GM18520 (cell line): ENCODE data around the gene PACRG.
"Not testable (repeated sequence)": the region's sequence is repeated elsewhere in the genome, so short reads cannot be mapped to it uniquely, and the experiment has no call there.

Experiments used
- ATAC-seq: cut with Tn5 transposase; IDR thresholded peaks from one replicate; pipeline ENCODE4 v1.9.1; 2021; ENCODE audit not compliant: unreplicated experiment

The PACRG gene

DNA sequence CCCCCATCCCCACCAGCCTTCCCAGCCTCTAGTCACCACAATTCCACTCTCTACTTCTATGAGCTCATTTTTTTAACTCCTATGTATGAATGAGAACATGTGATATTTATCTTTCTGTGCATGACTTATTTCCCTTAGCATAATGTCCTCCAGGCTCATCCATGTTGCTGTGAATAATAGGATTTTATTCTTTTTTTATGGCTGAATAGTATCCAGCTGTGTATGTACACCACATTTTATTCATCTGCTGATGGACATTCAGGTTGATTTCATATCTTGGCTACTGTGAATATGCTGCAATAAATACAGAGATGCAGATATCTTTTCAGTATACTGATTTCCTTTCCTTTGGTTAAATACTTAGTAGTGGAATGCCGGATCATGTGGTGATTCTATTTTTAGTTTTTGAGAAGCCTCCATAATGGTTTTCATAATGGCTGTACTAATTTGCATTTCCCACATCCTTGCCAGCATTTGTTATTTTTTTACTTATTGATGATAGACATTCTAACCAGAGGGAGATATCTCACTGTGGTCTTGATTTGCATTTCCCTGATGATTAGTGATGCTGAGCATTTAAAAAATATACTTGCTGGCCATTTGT lies 194.9 kb downstream of the PACRG start:
- no peak for ATAC-seq

DNA sequence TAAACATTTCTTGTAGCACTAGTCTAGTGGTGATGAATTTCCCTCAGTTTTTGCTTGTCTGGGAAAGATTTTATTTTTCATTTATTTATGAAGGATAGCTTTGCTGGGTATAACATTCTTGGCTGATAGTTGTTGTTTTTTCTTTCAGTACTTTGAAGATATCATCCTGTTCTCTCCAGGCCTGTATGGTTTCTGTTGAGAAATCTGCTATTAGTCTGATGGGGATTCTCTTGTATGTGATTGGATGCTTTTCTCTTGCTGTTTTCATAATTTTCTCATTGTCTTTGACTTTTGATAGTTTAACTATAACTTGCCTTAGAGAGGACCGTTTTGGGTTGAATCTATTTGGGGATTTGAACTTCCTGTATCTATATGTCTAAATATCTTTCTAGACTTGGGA lies 207.1 kb downstream of the PACRG start:
- ATAC-seq = no peak

DNA sequence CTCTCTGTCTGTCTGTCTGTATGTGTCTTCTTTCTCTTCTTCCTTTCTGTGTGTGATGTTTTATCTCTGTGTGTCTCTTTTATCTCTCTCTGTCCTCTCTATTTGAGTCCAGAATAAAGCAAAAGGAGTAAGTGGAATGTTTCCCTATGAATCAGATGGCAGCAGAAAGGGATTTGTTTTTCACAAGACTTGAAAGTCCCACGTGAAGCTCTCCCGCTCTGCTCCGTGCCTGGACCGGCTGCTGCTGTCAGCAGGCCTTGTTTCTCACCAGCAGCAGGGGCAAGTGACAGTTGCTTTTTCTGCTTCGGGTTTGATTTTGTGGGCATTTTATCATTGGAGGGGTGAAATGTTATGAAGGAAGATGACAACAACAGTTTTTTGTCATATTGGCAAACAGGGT lies 212.7 kb downstream of the PACRG start:
- ATAC-seq = no peak

DNA sequence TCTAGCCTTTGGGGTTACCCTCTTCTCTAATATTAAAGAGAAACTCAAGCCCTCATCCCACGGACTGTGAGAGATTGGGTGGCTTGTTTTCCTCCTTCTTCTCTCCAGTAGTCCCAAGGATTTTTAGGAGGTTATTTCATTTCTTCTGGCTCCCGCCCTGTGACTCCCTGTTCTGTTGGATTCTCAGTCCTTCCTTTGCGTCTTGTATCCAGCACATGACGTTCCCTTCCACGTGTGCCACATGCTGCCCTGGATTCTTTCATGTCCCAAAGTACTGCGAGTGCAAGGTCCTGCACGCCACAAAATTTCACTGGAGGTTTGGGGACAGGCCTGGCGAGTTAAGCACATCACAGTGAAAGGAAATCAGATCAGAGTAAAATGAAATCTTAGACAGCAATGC lies 213.4 kb downstream of the PACRG start:
- ATAC-seq = no peak

DNA sequence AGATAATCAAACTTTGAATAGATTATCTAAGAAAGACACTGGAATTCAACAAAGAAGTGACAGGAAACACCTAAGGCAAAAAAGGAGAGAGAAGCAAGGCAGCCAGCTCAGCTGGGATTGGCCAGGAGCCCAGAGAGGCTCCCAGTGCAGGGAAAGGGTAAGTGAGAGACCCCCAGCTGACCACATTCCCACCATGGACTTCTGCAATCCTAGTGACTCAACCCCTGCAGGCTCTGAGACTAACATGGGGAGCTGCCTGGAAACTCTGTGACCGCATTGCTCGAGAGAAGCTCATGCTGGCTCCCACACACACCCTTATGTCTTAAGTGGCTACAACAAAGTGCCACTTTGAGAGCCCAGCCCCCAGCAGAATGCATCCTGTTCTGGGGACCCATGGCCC lies 215.1 kb downstream of the PACRG start:
- ATAC-seq = no peak

DNA sequence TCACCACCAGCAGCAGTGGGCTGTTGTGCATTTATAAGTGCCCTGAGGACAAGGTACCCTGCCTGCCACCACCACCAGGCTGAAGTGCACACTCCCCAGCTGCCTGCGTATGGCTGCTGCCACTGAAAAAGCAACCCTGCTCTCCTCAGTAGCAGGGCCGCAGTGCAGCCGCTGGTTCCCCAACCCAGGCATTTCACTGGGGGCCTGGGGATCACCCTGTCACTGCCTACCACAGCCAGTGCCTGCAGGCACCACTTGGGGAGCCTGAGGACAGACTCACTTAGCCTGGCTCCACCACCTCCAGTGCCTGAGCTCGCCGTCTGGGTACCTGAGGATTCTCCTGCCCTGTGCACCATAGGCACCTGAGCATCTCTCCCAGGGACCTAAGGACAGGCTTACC lies 215.6 kb downstream of the PACRG start:
- no peak for ATAC-seq

DNA sequence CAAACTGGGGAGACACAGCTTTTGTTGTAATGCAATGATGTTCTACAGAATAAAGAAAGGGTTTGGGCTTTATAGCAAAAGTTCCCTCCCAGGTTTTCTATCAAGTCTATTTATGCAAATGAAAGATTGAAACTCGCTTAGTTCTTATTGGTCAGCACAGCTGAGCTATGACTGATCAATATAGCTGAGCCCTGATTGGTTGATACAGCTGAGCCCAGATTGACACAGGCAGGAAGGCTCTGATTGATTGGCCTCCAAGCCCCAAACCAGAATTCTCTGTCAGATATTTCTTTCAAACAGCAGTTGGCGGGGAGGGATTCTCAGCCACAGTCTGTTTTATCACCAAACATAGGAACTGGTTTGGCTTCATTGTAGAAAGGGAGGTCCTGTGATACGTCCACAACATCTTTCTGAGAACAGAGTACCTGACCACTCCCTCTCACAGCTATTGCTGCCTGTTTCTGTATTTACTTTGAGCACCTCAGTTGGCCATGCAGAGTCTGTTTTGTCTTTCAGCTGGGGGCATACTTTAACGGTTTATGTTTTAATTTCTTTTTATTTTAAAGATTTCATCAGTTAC lies 223.5 kb downstream of the PACRG start:
- ATAC-seq = no peak

DNA sequence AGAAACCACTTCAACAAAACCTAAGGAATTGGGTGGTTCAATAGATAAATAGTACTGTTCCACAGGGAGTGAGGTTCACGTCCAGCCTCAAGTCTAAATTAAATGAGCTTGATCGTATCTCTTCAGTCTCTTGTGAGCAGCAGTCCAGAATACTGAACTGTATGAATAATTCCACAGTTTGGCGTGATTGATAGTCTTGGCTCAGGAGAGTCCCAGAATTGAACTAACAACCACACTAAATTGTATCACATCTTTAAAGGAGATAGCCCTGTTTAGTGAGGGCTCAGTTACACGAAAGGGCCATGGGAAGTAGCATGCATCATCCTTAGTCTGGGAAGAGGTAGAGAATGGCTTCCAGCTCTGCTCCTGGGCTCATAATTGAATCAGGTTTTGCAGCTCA lies 224.6 kb downstream of the PACRG start:
- no peak for ATAC-seq

DNA sequence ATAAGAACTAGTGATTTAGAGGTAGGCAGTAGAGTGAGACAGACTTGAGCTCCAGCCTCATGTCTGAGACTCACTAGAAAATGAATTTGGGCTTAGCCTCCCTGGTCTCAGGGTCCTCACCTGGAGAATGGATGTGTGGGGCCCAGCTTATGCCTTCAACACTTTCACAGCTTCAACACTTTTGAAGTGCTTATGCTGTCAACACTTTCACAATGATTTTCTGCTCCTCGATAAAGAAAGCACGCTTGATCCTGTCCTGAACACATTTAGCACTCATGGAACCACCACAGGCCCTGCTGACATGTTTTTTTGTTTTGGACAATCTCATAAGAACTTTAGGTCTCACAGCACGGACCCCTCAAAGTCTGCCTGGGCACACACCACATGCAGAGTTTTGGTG lies 229.3 kb downstream of the PACRG start:
- no peak for ATAC-seq

DNA sequence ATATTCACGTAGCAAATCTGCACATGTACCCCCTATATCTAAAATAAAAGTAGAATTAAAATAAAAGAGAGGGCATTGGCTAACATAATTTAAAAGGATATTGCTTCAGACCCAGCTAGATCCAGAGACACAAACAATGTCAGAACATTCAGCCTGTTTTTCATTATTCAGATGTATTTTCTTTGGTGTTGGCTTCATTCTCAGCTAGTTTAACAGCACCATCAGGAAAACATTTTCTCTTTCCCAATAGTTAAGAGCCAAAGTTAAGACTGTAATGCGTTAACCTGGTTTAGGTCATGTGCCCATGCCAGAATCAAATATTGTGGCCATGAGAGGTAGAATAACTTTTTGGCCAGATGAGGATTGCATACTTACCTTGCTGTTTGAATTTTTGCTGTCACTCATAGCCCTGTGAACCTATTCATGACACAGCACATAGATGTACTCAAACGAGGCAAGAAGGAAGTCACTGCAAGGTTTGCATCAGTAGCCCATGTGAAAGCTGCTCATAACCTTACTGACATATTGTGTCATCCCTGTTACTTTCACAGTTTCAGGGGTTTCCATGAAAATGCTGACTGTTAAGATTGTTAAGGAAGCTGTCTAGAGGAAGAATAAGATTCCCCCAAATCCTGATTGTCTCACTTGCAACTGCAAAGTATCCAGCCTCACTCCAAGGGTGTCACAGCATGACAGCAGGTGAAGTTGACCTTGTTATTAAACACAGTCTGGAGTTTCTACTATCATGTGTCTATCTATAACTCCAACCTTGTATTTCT lies 233.1 kb downstream of the PACRG start:
- no peak for ATAC-seq

DNA sequence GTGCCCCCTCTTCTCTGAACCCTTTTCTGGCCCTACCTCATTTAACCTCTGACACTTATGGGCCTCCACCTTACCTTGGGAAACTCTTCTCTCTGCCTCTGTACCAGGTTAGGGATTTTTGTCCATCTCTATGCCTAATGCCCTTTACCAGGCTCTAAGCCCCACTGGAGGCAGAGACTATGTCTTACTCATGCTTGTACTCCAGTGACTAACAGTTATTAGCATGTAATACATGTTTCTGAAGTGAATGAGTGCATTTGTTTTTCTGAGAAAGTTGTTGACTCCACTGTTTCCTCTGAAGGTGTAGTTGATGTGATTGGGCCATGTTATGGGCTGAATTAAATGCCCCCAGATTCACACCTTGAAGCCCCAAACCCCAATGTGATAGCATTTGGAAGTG lies 234.3 kb downstream of the PACRG start:
- no peak for ATAC-seq

DNA sequence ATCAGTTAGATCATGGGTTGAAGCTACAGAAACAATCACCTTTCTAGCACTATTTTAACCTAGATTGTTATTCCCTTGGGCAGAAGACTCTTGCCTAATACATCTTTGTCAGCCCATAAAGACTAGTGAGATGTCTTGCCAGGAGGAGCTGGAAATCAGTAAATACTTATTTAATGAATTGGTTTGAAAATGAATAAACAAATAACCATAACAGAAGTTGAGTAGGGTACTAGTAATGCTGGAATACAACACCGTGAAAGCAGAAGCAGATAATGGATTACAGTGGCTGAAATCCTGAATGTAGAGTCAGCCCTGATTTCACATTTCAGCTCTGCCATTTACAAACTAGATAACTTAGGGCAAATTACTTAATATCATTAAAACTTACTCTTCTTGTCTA lies 236.1 kb downstream of the PACRG start:
- no peak for ATAC-seq

DNA sequence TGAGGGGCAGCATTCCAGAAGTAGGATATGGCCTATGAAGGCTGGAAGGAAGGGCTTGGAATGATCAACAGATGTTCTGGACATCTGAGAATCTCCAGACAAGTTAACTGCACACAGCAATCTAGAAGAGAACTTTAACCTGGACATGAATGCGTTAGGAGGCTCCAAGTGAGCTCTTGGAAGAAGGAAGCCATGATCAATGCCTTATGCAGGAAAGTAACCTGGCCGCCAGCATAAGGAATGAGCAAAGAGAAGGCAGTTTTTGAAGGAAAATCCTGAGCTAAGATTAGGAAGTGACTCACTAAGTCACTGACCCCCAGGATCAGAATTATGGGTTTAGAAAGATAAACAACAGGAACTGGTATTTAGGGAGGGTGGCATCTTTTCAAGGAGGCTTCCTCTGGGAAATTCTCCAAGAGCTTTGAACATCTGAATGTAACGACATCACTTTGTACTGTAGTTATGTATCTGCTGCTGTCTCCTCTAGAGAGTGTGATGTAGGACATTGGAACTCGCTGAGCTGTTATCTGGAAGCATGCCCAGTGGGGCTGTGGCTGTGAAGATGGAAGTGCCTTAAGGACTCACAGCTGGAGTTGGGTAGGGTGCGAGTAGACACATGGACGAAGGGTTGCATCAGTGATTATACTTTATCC lies 236.8 kb downstream of the PACRG start:
- ATAC-seq = no peak

DNA sequence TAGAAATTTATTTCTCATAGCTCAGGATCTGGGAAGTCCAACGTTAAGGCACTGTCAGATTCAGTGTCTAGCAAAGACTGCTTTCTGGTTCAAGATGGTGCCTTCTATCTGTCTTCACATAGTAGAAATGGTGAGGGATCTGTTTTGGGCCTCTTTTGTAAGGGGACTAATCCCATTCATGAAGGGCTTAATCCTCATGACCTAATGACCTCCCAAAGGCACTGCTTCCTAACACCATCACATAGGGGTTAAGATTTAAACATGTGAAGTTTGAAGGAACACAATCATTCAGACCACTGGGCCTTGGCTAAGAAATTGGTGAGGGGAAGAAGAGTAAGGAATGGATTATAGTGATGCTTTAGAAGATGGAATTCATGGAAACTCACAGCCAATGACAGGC lies 237.6 kb downstream of the PACRG start:
- ATAC-seq = no peak

DNA sequence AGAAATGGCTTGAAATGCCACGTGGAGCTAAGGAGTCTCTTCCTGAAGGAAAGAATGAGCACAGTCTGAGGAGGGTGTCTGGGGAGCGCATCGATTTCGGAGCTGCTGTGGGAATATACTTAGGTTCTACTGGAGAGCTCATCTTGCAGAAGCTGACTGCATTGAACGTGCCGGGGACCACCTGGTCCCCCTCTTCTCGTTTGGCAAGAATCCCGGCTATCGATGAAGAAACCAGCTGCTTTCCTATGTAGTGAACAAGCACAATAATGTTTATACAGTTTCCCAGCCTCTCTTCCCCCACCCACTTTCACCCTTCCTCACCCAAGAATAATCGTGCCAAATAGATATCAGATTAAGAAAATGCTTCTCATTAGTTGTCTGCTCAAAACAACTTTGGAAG lies 242.5 kb downstream of the PACRG start:
- no peak for ATAC-seq

DNA sequence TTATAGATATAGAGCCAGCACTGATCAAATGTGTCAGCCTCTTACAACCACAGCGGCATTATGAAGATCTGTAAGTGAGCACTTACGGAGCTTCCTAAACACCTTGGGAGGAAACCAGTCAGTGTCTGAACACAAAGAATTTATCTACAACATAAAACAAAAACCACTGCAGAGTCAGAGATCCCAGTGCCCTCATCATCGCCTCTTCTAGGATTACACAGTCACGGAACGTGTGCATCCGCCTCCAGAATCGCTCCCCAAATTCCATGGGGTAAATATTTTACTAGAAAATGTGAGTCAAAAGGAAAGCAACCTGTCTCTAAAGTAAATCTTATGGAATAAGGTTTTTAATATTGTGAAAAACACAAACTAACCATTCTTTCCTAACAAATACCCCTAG lies 243.6 kb downstream of the PACRG start:
- no peak for ATAC-seq

DNA sequence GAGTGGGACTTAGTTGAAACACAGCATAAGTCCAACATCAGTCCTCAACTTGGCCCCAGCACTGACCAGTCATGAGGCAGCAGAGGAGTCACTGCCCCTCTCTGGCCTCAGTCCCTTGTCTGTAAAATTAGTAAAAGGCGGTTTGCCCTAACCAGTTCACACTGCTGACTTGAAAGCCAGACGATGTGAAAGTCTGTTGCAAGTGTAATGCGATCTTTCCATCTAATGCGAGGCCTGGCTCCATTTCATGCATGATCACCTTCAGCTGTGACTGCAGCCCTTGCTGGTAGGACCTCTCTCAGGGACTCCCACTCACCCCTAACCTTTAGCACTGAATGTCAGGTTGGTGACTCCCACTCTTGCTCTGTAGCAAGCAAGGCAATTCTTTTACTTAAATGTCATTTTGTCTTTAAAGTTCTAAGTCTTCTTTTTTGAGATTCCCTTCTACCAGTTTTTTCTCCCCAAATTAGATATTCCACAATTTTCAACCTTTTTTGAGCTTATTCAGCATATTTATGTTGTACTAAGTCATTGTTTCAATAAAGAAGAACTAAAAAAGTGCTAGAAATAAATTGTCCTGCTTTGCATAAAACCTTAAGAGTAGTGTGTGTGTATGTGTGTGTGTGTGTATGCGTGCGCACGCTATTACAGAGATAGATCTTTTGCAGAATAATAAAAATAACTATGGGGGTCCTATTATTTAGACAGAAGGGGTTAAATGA lies 245.5 kb downstream of the PACRG start:
- no peak for ATAC-seq

DNA sequence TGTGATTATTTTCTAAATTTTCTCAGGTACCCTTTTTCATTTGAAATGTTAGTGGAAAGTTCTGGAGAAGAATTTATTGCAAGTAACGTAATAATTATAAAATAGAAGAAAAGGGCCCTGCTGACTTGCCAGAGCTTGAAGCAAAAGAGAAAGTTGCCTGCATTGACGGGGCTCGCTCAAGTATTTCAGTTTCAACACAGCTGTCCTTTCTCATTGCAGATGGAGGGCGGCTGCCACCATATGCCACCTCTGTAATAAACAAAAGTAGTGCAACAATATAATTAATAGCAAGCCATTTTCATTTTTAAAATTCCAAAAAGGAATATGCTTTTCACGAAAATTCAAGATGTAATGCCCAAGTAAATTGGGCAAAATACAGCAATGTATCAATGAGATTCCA lies 246.2 kb downstream of the PACRG start:
- ATAC-seq = no peak

DNA sequence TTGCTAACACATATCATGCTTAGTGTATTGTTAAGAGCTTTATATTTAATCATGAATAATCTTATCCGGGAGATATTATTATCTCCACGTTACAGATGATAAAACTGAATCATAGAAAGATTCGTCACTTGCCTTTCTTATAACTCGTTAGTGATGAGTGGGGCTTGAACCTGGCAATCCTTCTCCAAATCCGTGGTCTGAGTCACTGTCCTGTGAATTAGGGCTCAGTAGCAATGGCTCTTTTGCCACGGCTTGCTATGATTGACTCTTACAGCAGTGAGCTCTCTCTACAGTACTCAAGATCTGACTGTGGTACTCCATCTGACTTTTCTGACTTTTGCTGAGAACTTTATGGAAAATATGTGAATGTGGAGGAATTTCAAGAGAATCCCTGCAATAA lies 246.9 kb downstream of the PACRG start:
- ATAC-seq = no peak

DNA sequence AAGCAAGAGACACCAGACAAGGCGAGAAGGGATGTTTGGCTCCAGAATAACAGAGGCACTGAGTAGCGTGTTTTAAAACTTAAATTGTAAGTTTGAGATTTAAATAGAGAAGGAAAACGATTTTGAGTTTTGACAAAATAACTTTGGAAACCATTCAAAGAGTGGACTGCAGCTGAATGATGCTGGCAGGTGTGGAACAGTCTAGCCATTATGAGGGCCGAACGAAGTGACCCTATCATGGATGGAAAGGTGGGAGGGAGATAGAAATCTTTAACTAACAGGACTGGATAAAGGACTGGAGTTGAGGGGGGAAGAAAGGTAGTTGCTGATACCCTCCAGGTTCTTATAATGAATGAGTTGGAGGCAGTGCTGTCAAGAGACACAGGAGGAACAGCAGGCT lies 248.4 kb downstream of the PACRG start:
- no peak for ATAC-seq

DNA sequence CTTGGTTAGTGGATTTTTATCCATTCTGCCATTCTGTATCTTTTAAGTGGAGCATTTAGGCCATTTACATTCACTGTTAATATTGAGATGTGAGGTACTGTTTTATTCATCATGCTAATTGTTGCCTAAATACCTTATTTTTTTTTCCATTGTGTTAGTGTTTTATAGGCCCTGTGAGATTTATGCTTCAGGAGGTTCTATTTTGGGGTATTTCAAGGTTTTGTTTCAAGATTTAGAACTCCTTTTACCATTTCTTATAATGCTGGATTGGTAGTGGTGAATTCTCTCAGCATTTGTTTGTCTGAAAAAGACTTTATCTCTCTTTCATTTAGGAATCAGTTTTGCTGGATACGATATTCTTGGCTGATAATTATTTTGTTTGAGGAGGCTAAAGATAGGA lies 255.5 kb downstream of the PACRG start:
- ATAC-seq = not testable (repeated sequence)
